AG08396 (cell line): ENCODE results near the gene TKTL2.

Experiments used
- DNase-seq: peaks from one replicate; pipeline ENCODE4 v3.0.0; 2012; ENCODE audit warnings: low spot score, mixed read lengths

TKTL2 gene

GRCh38 chr4:163473576-163473975, at the start of gene TKTL2:
Gene TKTL2, minus strand, starts transcription at chr4:163473754. Its CDS starts 20 bp downstream, at chr4:163473734.
- no peak for DNase-seq

GRCh38 chr4:163515198-163515597, 41.6 kb upstream of the TKTL2 start:
- no peak for DNase-seq

DNA sequence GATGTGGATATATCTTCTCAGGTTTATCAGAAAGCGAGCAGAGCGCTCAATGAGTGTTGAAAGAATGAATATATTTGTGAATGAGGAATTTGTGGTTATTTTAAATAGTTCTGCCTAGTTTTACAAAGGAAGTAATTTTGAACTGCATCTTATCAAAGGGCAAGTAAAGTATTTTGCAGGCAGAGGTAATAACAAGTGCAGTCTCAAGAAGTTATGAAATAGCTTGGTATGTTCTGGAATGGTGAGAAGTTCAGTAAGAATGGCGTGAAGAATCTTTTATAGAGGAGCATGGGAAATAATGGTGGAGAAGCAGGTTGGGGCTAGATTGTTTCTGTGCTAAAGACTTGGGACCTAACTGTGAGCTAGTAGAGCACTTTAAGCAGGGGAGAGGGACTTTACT, 31.8 kb upstream of the TKTL2 start:
- DNase-seq: no peak

DNA sequence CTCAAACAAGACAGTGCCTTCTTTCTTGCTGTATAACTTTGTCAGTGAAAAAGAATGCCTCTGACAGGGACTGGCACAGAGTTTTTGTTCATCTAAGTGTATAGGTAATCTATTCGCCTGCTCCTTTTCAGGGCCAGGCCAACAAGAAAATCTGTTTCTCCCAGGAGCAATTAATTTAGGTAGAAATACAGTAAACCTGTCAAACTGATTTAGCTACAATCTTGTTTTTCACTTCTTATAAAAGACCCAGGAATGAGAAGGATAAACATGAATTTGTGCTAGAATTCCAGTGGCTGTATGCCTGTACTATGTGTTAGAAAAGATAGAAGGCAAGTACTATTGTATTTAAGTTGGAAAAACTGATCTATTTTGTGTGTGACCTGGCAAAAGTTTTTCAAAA, 27.0 kb upstream of the TKTL2 start:
- no peak for DNase-seq

- DNase-seq: no peak
Measured at GRCh38 chr4:163495900-163496299, 22.3 kb upstream of the TKTL2 start.

GRCh38 chr4:163494360-163495241, 21.0 kb upstream of the TKTL2 start, which contains the start of gene TMA16:
Gene TMA16, plus strand, starts transcription at chr4:163494690. Its CDS starts 112 bp downstream, at chr4:163494802.
- peak; percentile 91 for DNase-seq

- no peak for DNase-seq
Measured at GRCh38 chr4:163493643-163494359, 20.2 kb upstream of the TKTL2 start.

GRCh38 chr4:163492951-163493504, 19.5 kb upstream of the TKTL2 start:
- DNase-seq: no peak

DNA sequence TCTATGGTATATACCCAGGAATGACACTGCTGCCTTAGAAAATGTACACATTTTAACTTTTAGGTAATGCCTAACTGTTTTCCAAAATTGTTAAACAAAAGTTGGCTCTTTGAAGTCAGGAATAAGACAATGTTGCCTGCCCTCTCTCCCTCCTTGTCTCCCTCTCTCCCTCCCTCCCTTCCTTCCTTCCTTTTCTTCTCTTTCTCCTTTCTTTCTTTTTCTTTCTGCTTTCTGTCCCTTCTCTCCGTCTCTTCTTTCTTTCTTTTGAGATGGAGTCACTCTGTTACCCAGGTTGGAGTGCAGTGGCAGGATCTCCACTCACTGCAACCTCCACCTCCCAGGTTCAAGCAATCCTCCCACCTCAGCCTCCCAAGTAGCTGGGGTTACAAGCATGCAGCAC, 16.4 kb upstream of the TKTL2 start:
- DNase-seq: no peak

- DNase-seq: no peak
Measured at GRCh38 chr4:163486321-163486720, 12.8 kb upstream of the TKTL2 start.

GRCh38 chr4:163485589-163485988, 12.0 kb upstream of the TKTL2 start:
- no peak for DNase-seq

GRCh38 chr4:163484906-163485305, 11.4 kb upstream of the TKTL2 start:
- DNase-seq: peak; percentile 31

DNA sequence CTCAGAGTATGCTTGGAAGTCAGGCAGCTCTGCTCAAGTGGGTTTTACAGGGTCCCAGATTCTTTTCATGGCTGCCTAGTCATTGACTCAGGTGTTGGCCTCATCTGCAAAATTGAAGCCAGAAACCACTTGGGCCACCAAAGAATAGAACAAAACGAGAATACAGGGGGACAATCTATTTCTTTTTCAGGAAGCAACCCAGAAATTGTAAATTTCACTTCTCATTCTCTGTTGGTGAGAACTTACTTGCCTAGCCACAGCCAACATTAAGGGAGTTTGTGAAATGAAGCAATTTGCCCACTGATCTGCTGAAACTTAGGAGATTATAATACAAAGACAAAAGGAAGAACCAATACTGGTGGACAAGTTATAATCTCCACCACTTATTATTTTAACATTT, 8.6 kb upstream of the TKTL2 start:
- no peak for DNase-seq

GRCh38 chr4:163476761-163477438, 3.3 kb upstream of the TKTL2 start:
- DNase-seq: no peak

GRCh38 chr4:163474027-163474426, 473 bp upstream of the TKTL2 start:
- no peak for DNase-seq

GRCh38 chr4:163473130-163473529, 424 bp downstream of the TKTL2 start:
- no peak for DNase-seq

- no peak for DNase-seq
Measured at GRCh38 chr4:163470391-163470790, 3.2 kb downstream of the TKTL2 start.

DNA sequence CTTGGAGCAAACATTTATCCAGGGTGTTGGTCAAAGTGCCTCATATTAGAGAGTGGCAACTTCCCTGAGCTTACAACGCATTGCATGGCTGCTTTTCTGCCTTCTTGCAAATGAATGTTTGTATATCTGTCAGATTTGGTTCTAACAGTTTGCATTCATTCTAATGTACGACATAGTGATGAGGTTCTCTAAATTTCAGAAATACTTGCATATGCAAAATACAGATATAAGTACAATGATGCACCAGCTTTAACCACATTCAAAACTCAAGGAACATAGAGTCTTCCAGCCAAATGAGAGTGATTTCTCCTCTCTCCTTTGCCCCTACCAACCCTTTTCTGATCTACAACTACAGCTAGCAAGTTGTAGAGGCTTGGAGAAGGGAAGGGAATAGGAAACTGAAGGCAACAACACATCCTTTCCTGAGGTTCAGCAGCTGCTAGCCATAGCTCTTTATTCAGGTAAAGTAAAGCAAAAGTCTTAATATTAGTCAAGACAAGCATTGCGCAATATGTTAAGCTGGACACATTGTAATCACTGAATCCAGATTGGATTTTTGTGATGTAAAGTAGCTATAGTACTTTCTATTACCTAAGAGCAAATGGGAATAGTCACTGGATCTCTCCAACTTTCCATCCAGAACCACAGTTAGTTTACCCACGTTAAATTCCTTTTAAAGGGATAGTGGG, 6.3 kb downstream of the TKTL2 start:
- no peak for DNase-seq

GRCh38 chr4:163462556-163462955, 11.0 kb downstream of the TKTL2 start:
- DNase-seq: no peak

DNA sequence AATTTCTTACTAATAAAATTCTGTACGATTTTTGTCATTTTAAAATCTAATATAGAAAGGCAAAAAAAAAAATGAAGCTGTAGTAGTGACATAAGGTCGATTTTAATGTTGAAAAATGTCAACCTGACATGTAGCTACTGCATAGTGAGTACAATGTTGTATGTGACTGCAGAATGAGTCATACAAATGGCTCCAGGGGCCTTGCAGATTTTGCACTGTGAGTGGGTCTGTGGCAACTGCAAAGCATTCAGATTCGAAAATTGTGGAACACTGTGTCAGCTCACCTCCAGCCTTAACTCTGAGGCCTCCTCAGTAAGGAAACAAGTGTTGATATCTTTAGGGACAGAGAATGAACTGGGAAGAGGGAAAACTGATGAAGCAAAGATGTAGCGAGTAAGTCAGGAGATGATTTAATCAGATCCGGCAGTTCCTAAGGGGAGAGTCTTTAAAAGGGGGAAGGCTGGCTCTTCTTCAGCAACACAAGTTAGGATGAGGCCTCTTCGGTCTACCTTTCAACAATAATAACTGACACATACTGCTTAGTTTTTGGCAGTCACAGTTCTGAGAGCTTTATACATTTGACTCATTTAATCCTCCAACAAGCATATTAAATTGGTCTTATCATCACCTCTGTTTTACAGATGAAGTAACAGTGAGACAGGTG, 24.9 kb downstream of the TKTL2 start:
- peak; percentile 15 for DNase-seq

DNA sequence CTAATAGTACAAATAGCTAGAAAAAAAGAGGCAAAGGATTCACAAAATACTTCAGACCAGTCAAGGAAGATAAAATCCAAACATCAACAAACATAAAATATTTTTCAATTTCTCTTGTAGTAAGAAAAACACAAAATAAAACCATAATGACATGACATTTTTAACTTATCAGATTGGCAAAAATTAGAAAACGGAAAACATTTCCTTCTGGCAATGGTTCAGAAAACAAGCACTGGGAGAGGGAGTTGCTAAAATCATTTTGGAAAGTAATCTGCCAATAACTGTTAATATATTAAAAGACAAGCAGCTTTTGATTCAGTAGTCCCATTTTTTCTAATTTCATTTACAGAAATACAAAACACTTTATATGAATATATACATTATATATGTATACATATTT, 26.1 kb downstream of the TKTL2 start:
- DNase-seq: no peak
